HL-60 (cell line): ENCODE results near the gene FHL1.

Experiments
- GABPA ChIP-seq: IDR thresholded peaks from 2 replicates; pipeline ENCODE4 v1.6.1; 2012; ENCODE audit warnings: low read depth
- POLR2AphosphoS5 ChIP-seq: IDR thresholded peaks from 2 replicates; pipeline ENCODE4 v1.6.1; 2012; ENCODE audit warnings: low read depth
- TF ChIP-seq, protein P1 (sequence below): IDR thresholded peaks from one replicate; pipeline ENCODE4 v1.5.1; 2011; ENCODE audit warnings: low read length, control low read depth, inconsistent platforms; ENCODE audit not compliant: insufficient read depth

DNA sequence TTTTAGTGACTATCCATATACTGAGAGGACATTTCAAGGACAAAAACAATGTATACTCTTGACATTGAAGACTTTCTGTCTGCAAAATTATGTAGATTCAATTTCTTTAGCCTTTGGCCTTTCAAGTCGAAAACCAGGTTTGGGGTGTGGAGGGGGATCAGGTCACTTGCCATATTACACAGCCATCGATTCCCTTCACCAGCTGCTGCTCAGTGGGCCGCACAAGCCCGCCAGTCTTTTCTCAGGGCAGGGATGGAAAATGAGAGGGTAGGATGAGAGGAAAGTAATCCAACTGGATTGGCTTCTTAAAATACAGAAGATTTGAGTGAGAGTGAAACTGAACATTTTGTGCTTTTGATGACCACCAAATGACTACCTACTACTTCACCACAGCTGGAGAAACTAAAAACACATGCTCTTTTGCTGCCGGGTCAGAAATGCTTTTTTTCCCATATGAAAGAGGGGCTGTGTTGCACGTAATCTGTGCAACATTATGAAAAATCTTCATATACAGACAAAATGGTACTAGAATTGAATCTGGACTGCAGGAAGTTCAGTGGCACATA lies 51.4 kb downstream of the FHL1 start:
- TF ChIP-seq, protein P1, sequence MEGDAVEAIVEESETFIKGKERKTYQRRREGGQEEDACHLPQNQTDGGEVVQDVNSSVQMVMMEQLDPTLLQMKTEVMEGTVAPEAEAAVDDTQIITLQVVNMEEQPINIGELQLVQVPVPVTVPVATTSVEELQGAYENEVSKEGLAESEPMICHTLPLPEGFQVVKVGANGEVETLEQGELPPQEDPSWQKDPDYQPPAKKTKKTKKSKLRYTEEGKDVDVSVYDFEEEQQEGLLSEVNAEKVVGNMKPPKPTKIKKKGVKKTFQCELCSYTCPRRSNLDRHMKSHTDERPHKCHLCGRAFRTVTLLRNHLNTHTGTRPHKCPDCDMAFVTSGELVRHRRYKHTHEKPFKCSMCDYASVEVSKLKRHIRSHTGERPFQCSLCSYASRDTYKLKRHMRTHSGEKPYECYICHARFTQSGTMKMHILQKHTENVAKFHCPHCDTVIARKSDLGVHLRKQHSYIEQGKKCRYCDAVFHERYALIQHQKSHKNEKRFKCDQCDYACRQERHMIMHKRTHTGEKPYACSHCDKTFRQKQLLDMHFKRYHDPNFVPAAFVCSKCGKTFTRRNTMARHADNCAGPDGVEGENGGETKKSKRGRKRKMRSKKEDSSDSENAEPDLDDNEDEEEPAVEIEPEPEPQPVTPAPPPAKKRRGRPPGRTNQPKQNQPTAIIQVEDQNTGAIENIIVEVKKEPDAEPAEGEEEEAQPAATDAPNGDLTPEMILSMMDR, result no peak
- TF ChIP-seq GABPA (no peak), POLR2AphosphoS5 (no peak)
